Mucosa of rectum (tissue), 2 donors: Measurements from ENCODE around the gene C11orf21.

Experiments
- H3K27ac ChIP-seq, 2 donors: one replicate each; pipeline ENCODE4 v1.7.0; 2013; ENCODE audit warnings: inconsistent platforms in 2 of 2, low read depth in 2 of 2, low read length in 2 of 2
- H3K27me3 ChIP-seq, 2 donors: one replicate each; pipeline ENCODE4 v1.7.0; 2013; ENCODE audit warnings: low read length in 2 of 2; ENCODE audit not compliant: control insufficient read depth in 2 of 2, insufficient read depth in 2 of 2
- H3K36me3 ChIP-seq, 2 donors: one replicate each; pipeline ENCODE4 v1.7.0; 2013; ENCODE audit warnings: low read length in 2 of 2; ENCODE audit not compliant: control insufficient read depth in 2 of 2, insufficient read depth in 2 of 2
- H3K4me1 ChIP-seq, 2 donors: one replicate each; pipeline ENCODE4 v1.7.0; 2013; ENCODE audit warnings: low read length in 2 of 2, mild to moderate bottlenecking in 1 of 2; ENCODE audit not compliant: control insufficient read depth in 2 of 2, insufficient read depth in 2 of 2
- H3K4me3 ChIP-seq, 2 donors: one replicate each; pipeline ENCODE4 v1.7.0; 2013; ENCODE audit warnings: low read length in 2 of 2
- H3K9ac ChIP-seq, 2 donors: one replicate each; pipeline ENCODE4 v1.7.0; 2013; ENCODE audit warnings: low read length in 2 of 2, low read depth in 1 of 2, mild to moderate bottlenecking in 1 of 2
- H3K9me3 ChIP-seq, 2 donors: one replicate each; pipeline ENCODE4 v1.7.0; 2013; ENCODE audit warnings: low read length in 2 of 2; ENCODE audit not compliant: control insufficient read depth in 2 of 2
- donor health status: healthy.
- donor health status: Normal muscosa, but diverticular disease.

C11orf21 gene

DNA sequence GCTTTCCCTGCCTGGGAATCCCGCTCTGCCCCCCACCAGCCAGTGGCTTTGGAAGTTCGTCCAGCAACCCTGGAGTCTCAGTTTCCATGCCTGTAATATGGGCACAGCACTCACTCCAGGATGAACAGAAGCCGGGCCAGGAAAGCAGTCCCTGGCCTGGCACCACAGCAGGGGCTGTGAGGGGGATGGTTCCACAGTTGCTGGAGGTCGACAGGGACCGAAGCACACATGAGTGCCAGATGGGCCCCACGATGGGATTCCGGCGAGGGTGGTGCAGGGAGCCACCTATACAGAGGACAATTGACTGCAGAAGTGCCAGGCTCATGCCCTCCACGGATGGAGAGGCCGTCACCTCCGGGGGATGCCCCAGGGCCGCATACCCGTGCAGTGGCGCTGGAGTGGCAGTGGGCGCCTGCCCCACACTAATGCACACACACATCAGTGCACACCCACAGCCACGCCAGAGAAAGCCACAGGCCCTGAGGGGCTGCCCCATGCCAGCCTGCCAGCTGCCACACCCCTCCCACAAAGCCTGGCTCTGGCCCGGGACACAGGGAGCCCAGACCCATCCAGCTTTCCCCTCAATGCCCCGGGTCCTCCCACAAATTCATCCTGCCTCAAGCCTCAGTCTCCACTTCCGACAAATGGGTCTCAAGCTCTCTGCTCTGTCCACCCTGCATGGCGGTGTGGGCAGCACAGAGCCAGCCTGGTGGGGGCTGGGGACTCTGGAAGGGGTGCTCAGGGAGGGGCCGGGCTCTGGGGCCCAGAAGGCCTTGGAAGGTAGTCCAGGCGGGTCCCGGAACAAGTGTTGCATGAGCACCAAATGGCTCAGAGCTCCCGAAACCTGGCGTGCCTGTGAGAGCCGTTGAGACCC lies 41.0 kb downstream of the C11orf21 start:
- no peak overlapping the region for H3K27ac ChIP-seq
- no peaks in the 10 kb centered on the region for H3K36me3 ChIP-seq
- H3K4me3 ChIP-seq: no peak overlapping the region
- no peaks in the 10 kb centered on the region for H3K27me3 ChIP-seq
- H3K4me1 ChIP-seq: peaks cover 0 to 2% of the 10 kb centered on the region in 2 donors
- no peak overlapping the region for H3K9ac ChIP-seq
- no peaks in the 10 kb centered on the region for H3K9me3 ChIP-seq

DNA sequence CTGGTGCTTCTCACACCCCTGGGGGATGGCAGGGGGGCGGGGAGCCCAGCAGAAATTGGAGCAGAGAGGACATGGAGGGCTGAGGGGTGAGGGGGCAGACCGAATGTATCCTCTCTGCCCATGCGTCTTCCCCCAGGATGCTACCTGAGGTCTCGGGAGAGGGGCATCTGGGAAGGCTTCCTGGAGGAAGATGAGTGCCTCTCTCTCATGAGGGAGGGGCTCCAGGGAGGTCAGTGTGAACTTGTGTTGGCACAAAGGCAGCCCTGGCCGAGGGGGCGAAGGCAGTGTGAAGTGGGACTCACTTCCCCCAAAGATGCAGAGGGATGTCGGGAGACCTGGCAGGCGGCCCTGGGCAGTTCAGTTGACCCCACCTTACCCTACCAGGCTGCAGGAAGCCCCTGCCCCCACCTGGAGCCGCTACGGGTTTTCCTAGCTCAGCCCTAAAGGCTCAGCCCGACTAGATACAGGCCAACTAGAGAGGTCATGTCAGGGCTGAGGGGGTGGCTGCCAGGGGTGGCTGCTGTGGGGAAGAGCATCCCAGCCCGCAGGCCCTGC lies 41.7 kb downstream of the C11orf21 start:
- no peaks in the 10 kb centered on the region for H3K27me3 ChIP-seq
- H3K27ac ChIP-seq: no peak overlapping the region
- H3K36me3 ChIP-seq: no peaks in the 10 kb centered on the region
- H3K4me3 ChIP-seq: no peak overlapping the region
- H3K9me3 ChIP-seq: no peaks in the 10 kb centered on the region
- no peak overlapping the region for H3K9ac ChIP-seq
- H3K4me1 ChIP-seq: no peaks in the 10 kb centered on the region

GRCh38 chr11:2259466-2259830 lies 42.3 kb downstream of the C11orf21 start:
- Histone ChIP-seq H3K36me3 (no peaks in the 10 kb centered on the region), H3K9ac (no peak overlapping the region), H3K9me3 (no peaks in the 10 kb centered on the region), H3K27ac (no peak overlapping the region), H3K4me3 (no peak overlapping the region), H3K27me3 (no peaks in the 10 kb centered on the region), H3K4me1 (no peaks in the 10 kb centered on the region)

GRCh38 chr11:2258501-2259465 lies 42.9 kb downstream of the C11orf21 start:
- no peak overlapping the region for H3K27ac ChIP-seq
- no peaks in the 10 kb centered on the region for H3K9me3 ChIP-seq
- H3K27me3 ChIP-seq: no peaks in the 10 kb centered on the region
- H3K9ac ChIP-seq: no peak overlapping the region
- no peaks in the 10 kb centered on the region for H3K36me3 ChIP-seq
- no peak overlapping the region for H3K4me3 ChIP-seq
- H3K4me1 ChIP-seq: no peaks in the 10 kb centered on the region

GRCh38 chr11:2256951-2257700 lies 44.6 kb downstream of the C11orf21 start:
- no peaks in the 10 kb centered on the region for H3K36me3 ChIP-seq
- no peak overlapping the region for H3K9ac ChIP-seq
- no peaks in the 10 kb centered on the region for H3K9me3 ChIP-seq
- no peaks in the 10 kb centered on the region for H3K4me1 ChIP-seq
- no peak overlapping the region for H3K27ac ChIP-seq
- H3K27me3 ChIP-seq: no peaks in the 10 kb centered on the region
- H3K4me3 ChIP-seq: no peak overlapping the region

DNA sequence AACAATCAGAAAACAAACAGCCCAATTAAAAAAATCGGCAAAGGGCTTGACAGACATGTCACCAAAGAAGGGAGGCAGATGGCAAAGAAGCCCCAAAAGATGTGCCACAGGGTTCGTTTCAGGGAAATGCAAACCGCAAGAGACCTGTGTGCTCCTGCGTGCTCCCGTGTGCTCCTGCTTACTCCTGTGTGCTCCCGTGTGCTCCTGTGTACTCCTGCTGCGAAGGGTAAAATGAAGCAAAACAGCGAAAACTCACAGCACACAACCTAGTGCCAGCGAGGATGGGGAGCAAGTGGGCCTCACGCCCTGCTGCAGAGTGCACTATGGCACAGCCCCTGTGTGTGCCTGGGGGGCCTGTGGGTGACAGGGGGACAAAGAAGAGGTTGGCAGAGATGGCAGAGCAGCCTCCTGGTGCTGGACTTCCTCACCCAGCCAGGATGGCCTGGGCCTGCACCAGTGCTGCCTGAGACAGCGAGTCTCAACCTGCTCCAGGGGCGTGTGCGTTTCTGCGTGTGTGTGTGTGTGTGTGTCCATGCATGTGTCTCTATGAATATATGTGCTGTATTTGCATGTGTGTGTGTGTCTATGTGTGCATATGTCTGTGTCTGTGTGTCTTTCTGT lies 45.3 kb downstream of the C11orf21 start:
- Histone ChIP-seq H3K36me3 (no peaks in the 10 kb centered on the region), H3K4me3 (no peak overlapping the region), H3K9me3 (no peaks in the 10 kb centered on the region), H3K4me1 (no peaks in the 10 kb centered on the region), H3K9ac (no peak overlapping the region), H3K27ac (no peak overlapping the region), H3K27me3 (no peaks in the 10 kb centered on the region)

GRCh38 chr11:2252018-2252417 lies 49.7 kb downstream of the C11orf21 start:
- no peaks in the 10 kb centered on the region for H3K4me1 ChIP-seq

DNA sequence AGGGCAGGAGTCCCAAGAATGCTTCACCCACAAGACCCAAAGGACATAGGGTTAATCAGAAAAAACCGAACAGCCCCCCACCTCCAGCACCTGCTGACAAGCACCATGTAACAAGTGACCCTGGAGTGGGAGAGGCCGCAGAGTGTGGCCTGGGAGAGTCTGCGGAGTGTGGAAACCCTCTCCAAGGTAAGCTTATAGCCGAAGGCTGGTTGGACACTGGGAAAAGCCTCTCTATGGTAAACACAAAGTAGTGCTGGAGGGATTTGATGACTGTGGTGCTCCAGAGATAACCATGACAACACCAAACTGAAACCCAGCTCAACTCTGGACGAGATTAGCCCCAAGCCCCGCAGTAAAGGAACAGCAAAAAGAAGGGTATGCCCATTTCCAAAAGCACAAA lies 50.6 kb downstream of the C11orf21 start:
- no peaks in the 10 kb centered on the region for H3K9me3 ChIP-seq
- no peaks in the 10 kb centered on the region for H3K27me3 ChIP-seq
- no peaks in the 10 kb centered on the region for H3K4me1 ChIP-seq
- no peak overlapping the region for H3K4me3 ChIP-seq
- H3K9ac ChIP-seq: no peak overlapping the region
- H3K36me3 ChIP-seq: no peaks in the 10 kb centered on the region
- no peak overlapping the region for H3K27ac ChIP-seq

More at GRCh38 chr11:2252018-2252417, 49.7 kb downstream of the C11orf21 start:
- H3K9me3 ChIP-seq: no peaks in the 10 kb centered on the region
- no peak overlapping the region for H3K27ac ChIP-seq
- H3K27me3 ChIP-seq: no peaks in the 10 kb centered on the region
- H3K9ac ChIP-seq: no peak overlapping the region
- no peaks in the 10 kb centered on the region for H3K36me3 ChIP-seq
- H3K4me3 ChIP-seq: no peak overlapping the region

DNA sequence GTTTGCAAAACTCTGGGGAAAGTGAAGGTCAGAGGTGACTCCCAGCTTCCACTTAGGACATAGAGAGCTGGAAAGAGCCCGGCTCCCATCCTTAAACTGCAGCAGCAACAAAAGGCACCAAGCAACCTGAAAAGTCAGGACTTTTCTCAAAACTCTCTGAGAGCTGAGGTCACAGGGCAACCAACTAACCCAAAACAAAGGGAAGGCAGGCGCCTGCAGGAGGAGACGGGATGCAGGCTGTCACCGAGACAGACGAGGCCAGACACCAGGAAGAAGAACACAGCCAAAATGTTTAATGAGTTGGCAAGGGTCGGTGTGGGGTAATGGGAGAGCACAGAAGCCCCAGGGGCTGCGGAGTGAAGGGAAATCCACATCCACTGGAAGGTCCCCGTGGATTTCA lies 51.2 kb downstream of the C11orf21 start:
- Histone ChIP-seq H3K4me3 (no peak overlapping the region), H3K4me1 (no peaks in the 10 kb centered on the region), H3K27ac (no peak overlapping the region), H3K27me3 (no peaks in the 10 kb centered on the region), H3K9ac (no peak overlapping the region), H3K36me3 (no peaks in the 10 kb centered on the region), H3K9me3 (no peaks in the 10 kb centered on the region)
